ENCODE measurements around the gene ADAMTSL2. TPM values are rescaled to one million over a fixed set of nuclear protein-coding genes. Genes with fewer than 3 reads are reported as not detected.

The ADAMTSL2 gene
- total and polyA plus RNA-seq, 4 donors, result 0.38 to 20.9 (median 1.9) TPM; not detected in 1

DNA sequence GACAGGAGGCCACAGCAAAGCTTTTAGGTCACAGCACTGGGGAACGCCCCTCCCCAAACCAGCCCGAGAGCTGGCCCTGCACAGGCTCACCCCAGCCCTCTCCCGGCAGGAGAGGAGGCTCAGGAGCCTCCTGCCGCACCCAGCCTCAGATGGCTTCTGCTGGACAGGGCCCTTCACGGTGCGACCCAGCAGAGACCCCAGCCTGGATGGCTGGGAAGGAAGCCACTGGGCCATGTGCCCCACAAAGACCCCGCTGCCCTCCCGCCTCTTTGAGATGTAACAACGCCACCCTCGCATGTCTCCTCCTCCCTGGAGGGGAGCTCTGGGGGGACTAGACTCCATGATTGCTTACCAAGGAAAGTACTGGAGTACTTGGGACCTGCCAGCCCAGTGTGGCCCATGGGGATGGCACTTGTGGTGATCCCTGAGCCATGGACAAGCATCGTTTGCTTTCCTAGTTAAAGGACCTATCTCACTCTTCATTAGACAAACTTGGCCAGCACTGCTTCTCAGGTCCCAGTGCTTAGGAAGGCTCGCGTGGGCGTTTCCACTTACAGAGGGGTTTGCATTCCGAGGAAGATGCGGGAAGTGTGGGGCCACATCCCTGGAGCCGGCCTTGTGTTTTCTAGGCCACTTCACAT lies 18.8 kb upstream of the ADAMTSL2 start:
- Histone ChIP-seq H3K9me3 (ENCODE audit: control insufficient read depth, low read length) (no peaks in the 10 kb centered on the region), H3K36me3 (ENCODE audit: control insufficient read depth in 1 of 2, insufficient read depth in 2 of 2, low read length in 1 of 2) (no peaks in the 10 kb centered on the region), H3K27ac (ENCODE audit: low read depth in 1 of 2, low read length in 2 of 2) (no peak overlapping the region), H3K4me3 (ENCODE audit: low read length in 2 of 2) (no peak overlapping the region), H3K4me1 (ENCODE audit: control insufficient read depth in 1 of 2, insufficient read depth in 2 of 2, low read length in 2 of 2) (no peaks in the 10 kb centered on the region), H3K27me3 (ENCODE audit: control insufficient read depth in 1 of 2, insufficient read depth in 2 of 2, low read length in 1 of 2) (no peaks in the 10 kb centered on the region)
- WGBS, 2 donors, result 94 to 96% methylated on average over 17 of the region's 17 CpGs
- intact Hi-C loops (cut with DNase I), result no loop called here
- no peak for ATAC-seq (ENCODE audit: low FRiP score)
- DNase-seq, result no peak

GRCh38 chr9:133516256-133516960 lies 18.1 kb upstream of the ADAMTSL2 start:
- Histone ChIP-seq H3K9me3 (ENCODE audit: control insufficient read depth, low read length) (no peaks in the 10 kb centered on the region), H3K4me3 (ENCODE audit: low read length in 2 of 2) (no peak overlapping the region), H3K27ac (ENCODE audit: low read depth in 1 of 2, low read length in 2 of 2) (no peak overlapping the region), H3K36me3 (ENCODE audit: control insufficient read depth in 1 of 2, insufficient read depth in 2 of 2, low read length in 1 of 2) (no peaks in the 10 kb centered on the region), H3K27me3 (ENCODE audit: control insufficient read depth in 1 of 2, insufficient read depth in 2 of 2, low read length in 1 of 2) (no peaks in the 10 kb centered on the region), H3K4me1 (ENCODE audit: control insufficient read depth in 1 of 2, insufficient read depth in 2 of 2, low read length in 2 of 2) (no peaks in the 10 kb centered on the region)
- WGBS, 2 donors, result 88% methylated on average over 11 of the region's 11 CpGs
- DNase-seq (no peak), ATAC-seq (ENCODE audit: low FRiP score) (no peak)
- intact Hi-C loops (cut with DNase I), result no loop called here

- intact Hi-C loops (cut with DNase I), result no loop called here
- no peak for DNase-seq
- ATAC-seq (ENCODE audit: low FRiP score), result no peak
- Histone ChIP-seq H3K4me3 (ENCODE audit: low read length in 2 of 2) (no peak overlapping the region), H3K9me3 (ENCODE audit: control insufficient read depth, low read length) (no peaks in the 10 kb centered on the region), H3K27ac (ENCODE audit: low read depth in 1 of 2, low read length in 2 of 2) (no peak overlapping the region), H3K27me3 (ENCODE audit: control insufficient read depth in 1 of 2, insufficient read depth in 2 of 2, low read length in 1 of 2) (no peaks in the 10 kb centered on the region), H3K36me3 (ENCODE audit: control insufficient read depth in 1 of 2, insufficient read depth in 2 of 2, low read length in 1 of 2) (no peaks in the 10 kb centered on the region), H3K4me1 (ENCODE audit: control insufficient read depth in 1 of 2, insufficient read depth in 2 of 2, low read length in 2 of 2) (no peaks in the 10 kb centered on the region)
- 95 to 97% methylated on average over 8 to 9 of the region's 9 CpGs for WGBS, 2 donors
These were observed 17.5 kb upstream of the ADAMTSL2 start for GRCh38 chr9:133516961-133517350.

- 85% methylated on average over 8 of the region's 8 CpGs for WGBS, 2 donors
- Histone ChIP-seq H3K27ac (ENCODE audit: low read depth in 1 of 2, low read length in 2 of 2) (no peak overlapping the region), H3K4me1 (ENCODE audit: control insufficient read depth in 1 of 2, insufficient read depth in 2 of 2, low read length in 2 of 2) (no peaks in the 10 kb centered on the region), H3K36me3 (ENCODE audit: control insufficient read depth in 1 of 2, insufficient read depth in 2 of 2, low read length in 1 of 2) (no peaks in the 10 kb centered on the region), H3K4me3 (ENCODE audit: low read length in 2 of 2) (no peak overlapping the region), H3K27me3 (ENCODE audit: control insufficient read depth in 1 of 2, insufficient read depth in 2 of 2, low read length in 1 of 2) (no peaks in the 10 kb centered on the region), H3K9me3 (ENCODE audit: control insufficient read depth, low read length) (no peaks in the 10 kb centered on the region)
- intact Hi-C loops (cut with DNase I), result no loop called here
- ATAC-seq (ENCODE audit: low FRiP score) (no peak), DNase-seq (no peak)
These were observed 16.8 kb upstream of the ADAMTSL2 start for GRCh38 chr9:133517711-133518110.

DNA sequence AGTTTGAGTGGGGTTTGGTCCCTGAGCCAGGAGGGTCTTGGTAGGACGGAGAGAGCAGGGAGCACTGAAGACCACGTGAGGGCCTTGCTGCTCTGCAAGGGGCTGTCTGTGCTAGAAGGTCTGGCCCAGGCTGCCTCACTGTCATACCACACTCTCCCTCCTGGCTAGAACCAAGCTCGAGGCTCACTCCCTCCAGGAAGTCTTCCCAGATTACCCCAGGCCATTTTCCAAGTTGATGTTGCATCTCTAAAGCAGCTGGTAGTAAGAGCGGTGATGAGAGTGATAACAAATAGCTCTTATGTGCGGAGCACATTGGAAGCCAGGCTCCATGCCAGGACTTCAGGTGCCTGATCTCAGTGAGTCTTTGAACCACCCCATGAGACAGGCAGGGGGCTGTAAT lies 16.3 kb upstream of the ADAMTSL2 start:
- H3K4me1 ChIP-seq (ENCODE audit: control insufficient read depth in 1 of 2, insufficient read depth in 2 of 2, low read length in 2 of 2), result no peaks in the 10 kb centered on the region
- H3K4me3 ChIP-seq (ENCODE audit: low read length in 2 of 2), result no peak overlapping the region
- H3K27ac ChIP-seq (ENCODE audit: low read depth in 1 of 2, low read length in 2 of 2), result no peak overlapping the region
- ATAC-seq (ENCODE audit: low FRiP score) (no peak), DNase-seq (no peak)
- intact Hi-C loops (cut with DNase I), result no loop called here
- H3K27me3 ChIP-seq (ENCODE audit: control insufficient read depth in 1 of 2, insufficient read depth in 2 of 2, low read length in 1 of 2), result no peaks in the 10 kb centered on the region
- H3K36me3 ChIP-seq (ENCODE audit: control insufficient read depth in 1 of 2, insufficient read depth in 2 of 2, low read length in 1 of 2), result no peaks in the 10 kb centered on the region
- WGBS, 2 donors, result 91 to 92% methylated on average over 5 of the region's 5 CpGs
- H3K9me3 ChIP-seq (ENCODE audit: control insufficient read depth, low read length), result no peaks in the 10 kb centered on the region

DNA sequence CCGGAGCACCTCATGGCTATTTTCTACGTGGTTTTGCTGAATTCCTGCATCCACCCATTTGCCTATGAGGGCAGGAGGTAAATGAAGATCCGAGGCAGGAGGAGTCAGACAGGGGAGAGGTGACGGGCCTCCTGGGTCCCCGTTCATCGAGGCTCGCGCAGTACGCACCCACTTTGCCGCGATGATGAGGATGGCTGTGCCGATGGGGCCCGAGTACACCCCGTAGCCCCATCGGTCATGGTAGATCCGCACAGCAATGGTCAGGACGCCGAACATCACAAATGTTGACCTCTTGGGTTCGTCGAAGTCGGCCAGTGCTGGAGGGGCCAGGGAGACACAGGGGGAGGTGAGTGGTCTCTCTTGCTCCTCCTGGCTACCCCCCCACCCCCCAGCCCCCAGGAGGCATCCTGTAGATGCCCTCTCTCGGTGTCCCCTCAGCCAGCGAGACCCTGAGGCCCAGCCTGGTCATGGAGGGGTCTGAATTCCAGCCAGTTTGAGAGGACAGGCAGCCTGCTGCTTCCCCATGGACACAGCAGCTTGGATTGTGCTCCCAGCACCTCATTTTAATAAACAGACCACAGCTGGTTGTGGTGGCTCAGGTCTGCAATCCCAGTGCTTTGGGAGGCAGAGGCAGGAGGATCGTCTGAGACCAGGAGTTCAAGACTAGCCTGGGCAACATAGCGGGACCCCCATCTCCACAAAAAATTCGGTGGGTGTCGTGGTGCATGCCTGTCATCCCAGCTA lies 15.6 kb upstream of the ADAMTSL2 start:
- WGBS, 2 donors, result 92 to 94% methylated on average over 27 of the region's 27 CpGs
- H3K36me3 ChIP-seq (ENCODE audit: control insufficient read depth in 1 of 2, insufficient read depth in 2 of 2, low read length in 1 of 2), result no peaks in the 10 kb centered on the region
- H3K4me1 ChIP-seq (ENCODE audit: control insufficient read depth in 1 of 2, insufficient read depth in 2 of 2, low read length in 2 of 2), result no peaks in the 10 kb centered on the region
- no peak for ATAC-seq (ENCODE audit: low FRiP score)
- H3K4me3 ChIP-seq (ENCODE audit: low read length in 2 of 2), result no peak overlapping the region
- intact Hi-C loops (cut with DNase I), result no loop called here
- H3K27me3 ChIP-seq (ENCODE audit: control insufficient read depth in 1 of 2, insufficient read depth in 2 of 2, low read length in 1 of 2), result no peaks in the 10 kb centered on the region
- no peak overlapping the region for H3K27ac ChIP-seq (ENCODE audit: low read depth in 1 of 2, low read length in 2 of 2)
- DNase-seq, result no peak
- H3K9me3 ChIP-seq (ENCODE audit: control insufficient read depth, low read length), result no peaks in the 10 kb centered on the region

- 77 to 80% methylated on average over 7 of the region's 7 CpGs for WGBS, 2 donors
- Histone ChIP-seq H3K36me3 (ENCODE audit: control insufficient read depth in 1 of 2, insufficient read depth in 2 of 2, low read length in 1 of 2) (no peaks in the 10 kb centered on the region), H3K27me3 (ENCODE audit: control insufficient read depth in 1 of 2, insufficient read depth in 2 of 2, low read length in 1 of 2) (no peaks in the 10 kb centered on the region), H3K27ac (ENCODE audit: low read depth in 1 of 2, low read length in 2 of 2) (no peak overlapping the region), H3K4me1 (ENCODE audit: control insufficient read depth in 1 of 2, insufficient read depth in 2 of 2, low read length in 2 of 2) (no peaks in the 10 kb centered on the region), H3K4me3 (ENCODE audit: low read length in 2 of 2) (no peak overlapping the region), H3K9me3 (ENCODE audit: control insufficient read depth, low read length) (no peaks in the 10 kb centered on the region)
- no peak for ATAC-seq (ENCODE audit: low FRiP score)
- intact Hi-C loops (cut with DNase I), result no loop called here
- no peak for DNase-seq
These were observed 14.8 kb upstream of the ADAMTSL2 start for GRCh38 chr9:133519693-133520092.

- DNase-seq (no peak), ATAC-seq (ENCODE audit: low FRiP score) (no peak)
- no peaks in the 10 kb centered on the region for H3K36me3 ChIP-seq (ENCODE audit: control insufficient read depth in 1 of 2, insufficient read depth in 2 of 2, low read length in 1 of 2)
- no peaks in the 10 kb centered on the region for H3K27me3 ChIP-seq (ENCODE audit: control insufficient read depth in 1 of 2, insufficient read depth in 2 of 2, low read length in 1 of 2)
- intact Hi-C loops (cut with DNase I), result no loop called here
- no peak overlapping the region for H3K4me3 ChIP-seq (ENCODE audit: low read length in 2 of 2)
- 89 to 91% methylated on average over 24 of the region's 24 CpGs for WGBS, 2 donors
- H3K27ac ChIP-seq (ENCODE audit: low read depth in 1 of 2, low read length in 2 of 2), result no peak overlapping the region
- no peaks in the 10 kb centered on the region for H3K9me3 ChIP-seq (ENCODE audit: control insufficient read depth, low read length)
- no peaks in the 10 kb centered on the region for H3K4me1 ChIP-seq (ENCODE audit: control insufficient read depth in 1 of 2, insufficient read depth in 2 of 2, low read length in 2 of 2)
These were observed 14.2 kb upstream of the ADAMTSL2 start for GRCh38 chr9:133520121-133520835.

All from aorta (tissue), 5 donors.